ENCODE results near the gene CHRND.

CHRND gene

GRCh38 chr2:232524771-232525170 is 1.2 kb upstream of the CHRND start:
- H3K4me3 ChIP-seq (ENCODE audit: low read depth, low read length) = no peak overlapping the region
- no peak for TF ChIP-seq CTCF (IDR thresholded peaks at IDR 0.05; ENCODE audit: borderline replicate concordance, insufficient read depth, low read depth, low read length)

GRCh38 chr2:232525199-232525598 is 761 bp upstream of the CHRND start:
- TF ChIP-seq CTCF (IDR thresholded peaks at IDR 0.05; ENCODE audit: borderline replicate concordance, insufficient read depth, low read depth, low read length) = no peak
- no peak overlapping the region for H3K4me3 ChIP-seq (ENCODE audit: low read depth, low read length)

- H3K4me3 ChIP-seq (ENCODE audit: low read depth, low read length) = no peak overlapping the region
- no peak for TF ChIP-seq CTCF (IDR thresholded peaks at IDR 0.05; ENCODE audit: borderline replicate concordance, insufficient read depth, low read depth, low read length)
Measured at GRCh38 chr2:232526372-232526941, 497 bp downstream of the CHRND start.

- no peak for TF ChIP-seq CTCF (IDR thresholded peaks at IDR 0.05; ENCODE audit: borderline replicate concordance, insufficient read depth, low read depth, low read length)
- no peak overlapping the region for H3K4me3 ChIP-seq (ENCODE audit: low read depth, low read length)
Measured at GRCh38 chr2:232527905-232528470, 2.0 kb downstream of the CHRND start.

- no peak overlapping the region for H3K4me3 ChIP-seq (ENCODE audit: low read depth, low read length)
- no peak for TF ChIP-seq CTCF (IDR thresholded peaks at IDR 0.05; ENCODE audit: borderline replicate concordance, insufficient read depth, low read depth, low read length)
Measured at GRCh38 chr2:232528746-232529460, 2.9 kb downstream of the CHRND start.

- no peak overlapping the region for H3K4me3 ChIP-seq (ENCODE audit: low read depth, low read length)
- no peak for TF ChIP-seq CTCF (IDR thresholded peaks at IDR 0.05; ENCODE audit: borderline replicate concordance, insufficient read depth, low read depth, low read length)
Measured at GRCh38 chr2:232529806-232530547, 4.0 kb downstream of the CHRND start.

Measured in GM12875 (cell line).